AG09319 (cell line): Measurements from ENCODE around the gene AGPAT3.

ENCODE experiments used
- DNase-seq: peaks from one replicate; pipeline ENCODE4 v3.0.0-alpha.2; 2010; ENCODE audit warnings: low read depth; ENCODE audit errors: extremely low read depth
- CTCF ChIP-seq: IDR thresholded peaks from 2 replicates; pipeline ENCODE4 v1.5.1; 2011; ENCODE audit warnings: low read depth, mild to moderate bottlenecking, inconsistent platforms, low read length, moderate library complexity

Gene AGPAT3

GRCh38 chr21:43911935-43912487 is 47.0 kb downstream of the AGPAT3 start:
- TF ChIP-seq CTCF: no peak
- no peak for DNase-seq

- DNase-seq: no peak
- no peak for TF ChIP-seq CTCF
These were observed 47.5 kb downstream of the AGPAT3 start for GRCh38 chr21:43912500-43912899.

GRCh38 chr21:43912910-43913309 is 47.9 kb downstream of the AGPAT3 start:
- TF ChIP-seq CTCF: no peak
- no peak for DNase-seq

- no peak for TF ChIP-seq CTCF
- DNase-seq: no peak
These were observed 48.9 kb downstream of the AGPAT3 start for GRCh38 chr21:43913928-43914327.

- TF ChIP-seq CTCF: no peak
- DNase-seq: no peak
These were observed 51.1 kb downstream of the AGPAT3 start for GRCh38 chr21:43916076-43916475.

- no peak for DNase-seq
- no peak for TF ChIP-seq CTCF
These were observed 51.9 kb downstream of the AGPAT3 start for GRCh38 chr21:43916691-43917514.
